HG02938 (cell line): ENCODE data around the gene ADAMTS7.
"Not testable (repeated sequence)": the region's sequence is repeated elsewhere in the genome, so short reads cannot be mapped to it uniquely, and the experiment has no call there.

ENCODE experiments used
- ATAC-seq: cut with Tn5 transposase; IDR thresholded peaks from one replicate; pipeline ENCODE4 v1.9.1; 2021; ENCODE audit warnings: mild to moderate bottlenecking, moderate library complexity; ENCODE audit not compliant: unreplicated experiment

ADAMTS7 gene

GRCh38 chr15:78811124-78811824 lies at the start of gene ADAMTS7:
Gene ADAMTS7 (minus strand): TSS chr15:78811464. CDS start chr15:78811220, 244 bp downstream.
- ATAC-seq: no peak

DNA sequence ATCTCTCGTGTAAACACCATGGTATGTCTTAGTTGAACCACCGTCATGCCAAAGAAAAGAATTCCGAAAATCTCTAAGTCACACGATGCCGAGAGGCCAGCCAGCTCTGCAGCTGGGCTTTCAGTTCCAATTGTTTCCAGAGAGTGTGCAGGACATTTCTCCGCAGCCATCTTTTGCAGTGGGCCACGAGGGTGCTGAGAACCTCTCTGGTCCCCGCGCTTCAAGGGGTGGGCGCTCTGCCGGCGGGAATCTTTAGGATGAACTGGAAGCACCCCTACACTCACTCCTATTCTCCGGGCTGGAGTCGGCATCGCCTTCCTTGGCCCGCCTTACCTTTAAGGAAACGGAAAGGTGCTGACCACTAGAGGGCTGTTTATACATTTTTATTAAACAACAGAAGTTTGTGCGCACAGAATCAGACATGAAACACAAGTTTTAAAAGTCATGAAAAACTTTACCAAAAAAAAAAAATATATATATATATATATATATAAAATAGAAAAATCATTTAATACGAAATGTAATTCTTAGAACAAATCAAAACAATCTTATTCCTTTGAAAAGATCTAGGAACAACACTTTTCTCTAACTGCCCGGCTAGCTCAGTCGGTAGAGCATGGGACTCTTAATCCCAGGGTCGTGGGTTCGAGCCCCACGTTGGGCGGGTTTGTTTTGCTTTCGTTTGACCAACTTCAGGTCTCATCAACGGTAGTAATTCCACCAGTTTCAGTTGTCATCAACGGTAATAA lies 48.9 kb upstream of the ADAMTS7 start:
- peak; percentile 90 for ATAC-seq

DNA sequence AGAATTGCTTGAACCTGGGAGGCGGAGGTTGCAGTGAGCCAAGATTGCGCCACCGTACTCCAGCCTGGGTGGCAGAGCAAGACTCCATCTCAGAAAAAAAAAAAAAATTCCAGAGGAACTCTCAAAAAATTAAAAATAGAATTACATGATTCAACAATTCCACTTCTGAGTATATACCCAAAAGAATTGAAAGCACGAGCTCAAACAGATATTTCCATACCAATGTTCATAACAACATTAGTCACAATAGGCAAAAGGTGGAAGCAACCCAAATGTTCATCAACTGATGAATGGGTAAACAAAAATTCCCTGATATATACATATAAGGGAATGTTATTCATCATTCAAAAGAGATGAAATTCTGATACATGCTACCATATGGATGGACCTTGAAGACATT lies 44.5 kb upstream of the ADAMTS7 start:
- ATAC-seq: no peak

GRCh38 chr15:78854833-78855372 lies 43.6 kb upstream of the ADAMTS7 start:
- no peak for ATAC-seq

DNA sequence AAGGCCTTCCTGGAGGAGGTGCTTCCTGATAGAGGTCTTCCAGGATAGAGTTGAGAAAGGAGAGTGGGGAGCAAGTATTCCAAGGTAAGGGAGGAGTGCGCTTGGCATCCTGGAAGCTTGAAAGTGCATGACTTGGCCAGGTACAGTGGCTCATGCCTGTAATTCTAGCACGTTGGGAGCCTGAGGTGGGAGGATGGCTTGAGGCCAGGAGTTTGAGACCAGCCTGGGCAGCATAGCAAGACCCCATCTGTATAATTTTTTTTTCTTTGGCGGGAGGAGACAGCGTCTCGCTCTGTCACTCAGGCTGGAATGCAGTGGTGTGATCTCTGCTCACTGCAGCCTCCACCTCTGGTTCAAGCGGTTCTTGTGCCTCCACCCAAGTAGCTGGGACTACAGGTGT lies 42.2 kb upstream of the ADAMTS7 start:
- no peak for ATAC-seq

DNA sequence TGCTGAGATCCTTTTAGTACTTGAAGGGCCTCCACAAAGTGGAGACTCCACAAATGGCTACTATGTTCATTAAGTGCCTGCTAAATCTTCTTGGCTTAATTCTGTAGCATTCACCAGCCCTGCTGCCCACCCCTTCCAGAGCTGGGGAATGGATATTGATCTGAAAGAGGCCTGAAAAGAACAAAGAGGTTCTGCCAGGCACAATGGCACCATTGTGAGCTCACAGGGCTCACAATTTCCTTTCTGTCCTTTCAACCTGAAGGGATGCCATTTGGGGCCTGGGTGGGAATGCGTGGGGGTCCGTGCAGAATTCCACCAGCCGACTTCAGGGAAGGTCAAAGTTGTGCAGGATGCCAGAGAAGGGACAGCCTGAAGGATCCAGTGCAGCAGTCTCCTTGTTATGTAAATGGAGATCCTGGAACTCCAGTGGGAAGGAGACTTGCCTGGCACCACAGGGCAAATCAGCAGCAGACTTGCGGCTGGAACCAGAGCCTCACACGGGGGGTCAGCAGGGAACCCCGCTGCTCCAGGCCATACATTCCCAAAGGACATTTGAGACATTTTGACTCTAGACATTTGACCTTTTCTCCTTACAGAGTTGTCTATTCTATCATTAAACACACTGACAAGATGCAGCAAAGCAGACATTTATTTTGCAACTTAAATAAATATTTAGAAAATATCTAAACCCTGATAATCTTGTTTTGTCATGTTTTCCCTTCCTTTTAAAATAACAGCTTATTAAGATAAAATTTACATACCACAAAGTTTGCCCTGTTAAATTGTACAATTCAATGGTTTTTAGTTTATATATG lies 39.9 kb upstream of the ADAMTS7 start:
- no peak for ATAC-seq

GRCh38 chr15:78850352-78850751 lies 39.1 kb upstream of the ADAMTS7 start:
- ATAC-seq: no peak

DNA sequence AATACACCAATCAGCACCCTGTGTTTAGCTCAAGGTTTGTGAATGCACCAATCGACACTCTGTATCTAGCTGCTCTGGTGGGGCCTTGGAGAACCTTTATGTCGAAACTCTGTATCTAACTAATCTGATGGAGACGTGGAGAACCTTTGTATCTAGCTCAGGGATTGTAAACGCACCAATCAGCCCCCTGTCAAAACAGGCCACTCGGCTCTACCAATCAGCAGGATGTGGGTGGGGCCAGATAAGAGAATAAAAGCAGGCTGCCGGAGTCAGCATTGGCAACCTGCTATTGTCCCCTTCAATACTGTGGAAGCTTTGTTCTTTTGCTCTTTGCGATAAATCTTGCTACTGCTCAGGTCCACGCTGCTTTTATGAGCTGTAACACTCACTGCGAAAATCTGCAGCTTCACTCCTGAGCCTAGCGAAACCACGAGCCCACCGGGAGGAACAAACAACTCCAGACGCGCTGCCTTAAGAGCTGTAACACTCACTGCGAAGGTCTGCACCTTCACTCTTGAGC lies 36.2 kb upstream of the ADAMTS7 start:
- not testable (repeated sequence) for ATAC-seq

- not testable (repeated sequence) for ATAC-seq
Measured at GRCh38 chr15:78846906-78847305, 35.6 kb upstream of the ADAMTS7 start.

DNA sequence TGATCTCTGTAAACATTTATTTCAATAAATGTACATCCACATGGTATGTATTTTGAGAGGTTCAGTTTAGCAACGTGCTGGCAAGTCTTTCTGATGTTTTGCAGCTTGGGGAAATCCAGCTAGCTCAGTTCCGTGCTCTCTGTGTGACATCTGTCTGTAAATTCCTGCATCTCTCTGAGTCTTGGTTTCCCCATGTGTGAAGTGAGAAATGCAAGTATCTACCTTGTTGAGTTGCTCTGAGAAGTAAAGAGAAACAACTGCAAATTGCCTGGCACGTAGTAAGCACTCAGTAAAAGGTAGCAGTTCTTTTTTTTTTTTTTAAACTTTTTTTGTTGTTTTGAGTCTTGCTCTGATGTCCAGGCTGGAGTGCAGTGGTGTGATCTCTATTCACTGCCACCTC lies 31.3 kb upstream of the ADAMTS7 start:
- ATAC-seq: no peak

- ATAC-seq: no peak
Measured at GRCh38 chr15:78841891-78842290, 30.6 kb upstream of the ADAMTS7 start.

DNA sequence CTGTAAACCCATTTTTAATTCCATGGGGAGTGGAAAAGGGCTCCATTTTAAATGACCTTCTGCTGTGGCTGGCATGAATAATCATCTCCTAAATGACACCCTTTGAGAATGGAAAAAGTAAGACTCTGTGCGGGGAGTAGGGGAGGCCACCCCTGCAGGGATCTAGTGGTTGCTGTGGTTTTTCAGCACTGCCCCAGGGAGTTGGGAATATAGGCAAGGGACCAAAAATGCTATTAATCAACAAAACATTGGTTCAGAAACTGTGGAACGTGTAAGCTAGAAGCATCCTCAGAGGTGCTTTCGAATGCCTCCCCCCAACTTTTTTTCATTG lies 30.1 kb upstream of the ADAMTS7 start:
- no peak for ATAC-seq

- no peak for ATAC-seq
Measured at GRCh38 chr15:78840661-78841375, 29.6 kb upstream of the ADAMTS7 start.

GRCh38 chr15:78839151-78839550 lies 27.9 kb upstream of the ADAMTS7 start:
- ATAC-seq: not testable (repeated sequence)

DNA sequence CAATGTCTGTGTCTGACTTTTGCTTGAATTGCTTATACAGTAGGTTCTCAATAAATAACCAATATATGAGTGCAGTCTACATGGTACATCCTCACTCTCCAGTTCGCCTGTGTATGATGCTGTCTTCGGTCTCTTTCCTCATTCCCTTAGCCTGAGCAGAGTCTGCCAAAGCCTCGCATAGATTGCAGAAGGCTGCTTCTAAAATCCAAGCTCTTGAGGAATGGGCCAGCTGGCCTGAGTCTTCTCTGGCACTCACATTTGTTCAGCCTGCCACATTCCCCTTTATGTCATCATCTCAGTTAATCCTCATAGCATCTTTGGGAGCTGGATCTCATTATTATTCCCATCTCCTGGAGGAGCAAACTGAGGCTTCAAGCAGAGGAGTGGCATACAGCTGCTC lies 27.2 kb upstream of the ADAMTS7 start:
- no peak for ATAC-seq

DNA sequence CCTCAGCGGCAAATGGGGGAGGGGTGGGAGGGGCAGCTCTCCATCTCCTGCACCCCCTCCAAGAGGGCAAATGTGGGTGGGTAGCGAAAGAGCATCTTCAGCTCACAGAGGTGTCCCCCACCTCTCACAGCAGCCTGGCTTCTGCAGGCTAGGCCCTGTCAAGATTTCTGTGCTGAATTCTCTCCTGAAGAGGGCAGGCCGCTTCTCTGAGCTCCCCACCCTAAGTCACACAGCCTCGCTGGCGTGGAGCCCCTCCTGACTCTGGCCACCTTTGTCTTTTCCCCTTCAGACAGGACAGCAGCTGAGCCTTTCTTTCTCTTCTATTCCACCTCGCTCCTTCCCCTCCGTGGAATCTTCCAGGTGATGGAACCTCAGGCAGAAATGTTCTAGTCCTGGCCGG lies 26.3 kb upstream of the ADAMTS7 start:
- ATAC-seq: no peak

DNA sequence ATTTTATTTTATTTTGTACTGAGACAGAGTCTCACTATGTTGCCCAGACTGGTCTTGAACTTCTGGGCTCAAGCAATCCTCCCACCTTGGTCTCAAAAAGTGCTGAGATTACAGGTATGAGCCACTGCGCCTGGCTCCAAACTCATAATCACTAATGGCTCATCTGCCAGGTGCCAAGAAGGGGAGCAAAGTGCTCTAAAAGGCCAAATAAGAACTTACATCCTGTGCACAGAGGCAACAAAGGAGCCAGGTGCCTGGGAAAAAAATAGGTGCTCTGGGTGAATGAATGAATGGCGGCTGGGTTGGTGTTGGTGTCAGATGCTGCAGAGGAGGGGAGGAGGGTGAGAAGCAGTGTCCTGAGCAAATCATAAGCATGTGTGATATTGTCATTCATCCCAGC lies 25.9 kb upstream of the ADAMTS7 start:
- ATAC-seq: no peak

- ATAC-seq: no peak
Measured at GRCh38 chr15:78836333-78836732, 25.1 kb upstream of the ADAMTS7 start.

GRCh38 chr15:78831229-78832207 lies 20.3 kb upstream of the ADAMTS7 start:
- no peak for ATAC-seq
